Measurements from ENCODE around the gene SH3RF3. TPM values are rescaled to one million over a fixed set of nuclear protein-coding genes. Genes with fewer than 3 reads are reported as not detected.

Gene SH3RF3
- total RNA-seq, 1 experiment from 2014 or later: 0.34 TPM

DNA sequence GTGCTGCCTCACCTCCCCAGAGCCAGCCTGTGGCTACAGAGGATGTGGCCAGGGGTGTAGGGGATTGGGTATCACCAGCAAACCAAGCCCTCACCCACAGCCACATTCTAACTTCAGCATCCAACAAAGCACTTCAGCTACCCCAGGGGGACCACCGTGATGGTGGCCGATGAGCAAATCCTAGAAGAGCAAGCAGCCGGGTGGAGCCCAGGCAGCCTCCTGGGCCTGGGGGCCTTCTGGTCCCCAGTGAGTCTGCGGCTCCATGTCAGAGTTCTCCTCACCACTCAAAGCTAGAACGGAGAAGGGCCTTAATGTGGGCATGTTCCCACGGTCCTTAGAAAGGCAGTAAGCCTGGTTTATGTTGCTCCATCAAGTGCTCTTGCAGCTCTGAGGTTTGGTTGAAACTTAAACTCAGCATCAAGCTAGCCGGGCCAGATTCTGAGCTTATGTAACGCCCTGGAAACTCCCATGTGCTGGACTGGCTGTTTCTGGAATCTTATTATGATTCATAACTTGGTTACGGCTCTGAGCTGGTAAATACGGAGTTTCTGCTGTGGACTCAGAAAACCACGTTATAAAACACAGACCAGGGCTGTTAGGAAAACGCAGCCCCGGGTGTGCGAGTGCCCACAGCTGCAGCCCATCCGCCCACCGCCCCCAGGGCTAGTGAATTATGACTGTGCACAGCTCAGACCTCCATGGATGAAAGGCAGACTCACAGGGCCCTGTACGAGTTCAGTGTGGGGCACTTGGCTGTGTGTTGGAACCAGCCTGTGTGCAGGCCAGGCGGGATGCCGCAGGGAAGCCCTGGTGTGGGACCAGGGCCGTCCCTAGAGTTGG is 385.0 kb downstream of the SH3RF3 start:
- H3K36me3 ChIP-seq (ENCODE audit: insufficient read depth, low read length): no peaks in the 10 kb centered on the region
- no peaks in the 10 kb centered on the region for H3K4me1 ChIP-seq (ENCODE audit: low read length)
- H3K9ac ChIP-seq (ENCODE audit: low read length): no peak overlapping the region
- no peak overlapping the region for H3K27ac ChIP-seq (ENCODE audit: low read length)
- no peaks in the 10 kb centered on the region for H3K79me2 ChIP-seq (ENCODE audit: low read length)
- H2AFZ ChIP-seq (ENCODE audit: low read length): no peak overlapping the region
- H3K9me2 ChIP-seq (replicated peaks; ENCODE audit: insufficient read depth, low read length): no peaks in the 10 kb centered on the region
- H4K20me1 ChIP-seq (ENCODE audit: insufficient read depth, low read depth, low read length): no peaks in the 10 kb centered on the region
- no peak overlapping the region for H3K4me3 ChIP-seq (ENCODE audit: low read length)
- H3K27me3 ChIP-seq (ENCODE audit: low read length): no peaks in the 10 kb centered on the region
- no peak overlapping the region for H3K4me2 ChIP-seq (ENCODE audit: low read depth, low read length, poor library complexity, severe bottlenecking)
- no peaks in the 10 kb centered on the region for H3K9me3 ChIP-seq (ENCODE audit: low read length)
- DNase-seq: no peak

DNA sequence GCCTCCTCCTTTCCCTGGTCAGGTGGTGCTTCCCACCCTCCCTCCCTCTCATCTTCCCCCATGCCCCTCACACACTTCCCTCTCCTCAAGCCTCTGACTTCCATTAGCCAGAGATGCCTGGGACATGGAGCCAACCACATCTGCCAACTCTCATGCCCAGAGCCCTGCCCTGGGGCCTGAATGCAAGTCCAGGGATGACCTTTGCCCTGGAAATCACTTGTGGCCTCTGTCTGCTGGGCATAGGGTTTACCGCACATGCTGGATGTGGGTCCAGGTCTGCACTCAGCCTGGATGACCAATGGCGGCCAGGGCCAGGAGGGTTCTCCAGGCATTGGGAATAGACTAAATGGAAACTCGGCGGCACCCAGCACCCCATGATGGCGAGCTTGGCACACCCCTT is 385.9 kb downstream of the SH3RF3 start:
- Histone ChIP-seq H3K79me2 (ENCODE audit: low read length) (no peaks in the 10 kb centered on the region), H3K27me3 (ENCODE audit: low read length) (no peaks in the 10 kb centered on the region), H3K36me3 (ENCODE audit: insufficient read depth, low read length) (no peaks in the 10 kb centered on the region), H3K9ac (ENCODE audit: low read length) (no peak overlapping the region), H2AFZ (ENCODE audit: low read length) (no peak overlapping the region), H4K20me1 (ENCODE audit: insufficient read depth, low read depth, low read length) (no peaks in the 10 kb centered on the region), H3K9me2 (replicated peaks; ENCODE audit: insufficient read depth, low read length) (no peaks in the 10 kb centered on the region), H3K4me3 (ENCODE audit: low read length) (no peak overlapping the region), H3K9me3 (ENCODE audit: low read length) (no peaks in the 10 kb centered on the region), H3K27ac (ENCODE audit: low read length) (no peak overlapping the region), H3K4me1 (ENCODE audit: low read length) (no peaks in the 10 kb centered on the region), H3K4me2 (ENCODE audit: low read depth, low read length, poor library complexity, severe bottlenecking) (no peak overlapping the region)
- no peak for DNase-seq

DNA sequence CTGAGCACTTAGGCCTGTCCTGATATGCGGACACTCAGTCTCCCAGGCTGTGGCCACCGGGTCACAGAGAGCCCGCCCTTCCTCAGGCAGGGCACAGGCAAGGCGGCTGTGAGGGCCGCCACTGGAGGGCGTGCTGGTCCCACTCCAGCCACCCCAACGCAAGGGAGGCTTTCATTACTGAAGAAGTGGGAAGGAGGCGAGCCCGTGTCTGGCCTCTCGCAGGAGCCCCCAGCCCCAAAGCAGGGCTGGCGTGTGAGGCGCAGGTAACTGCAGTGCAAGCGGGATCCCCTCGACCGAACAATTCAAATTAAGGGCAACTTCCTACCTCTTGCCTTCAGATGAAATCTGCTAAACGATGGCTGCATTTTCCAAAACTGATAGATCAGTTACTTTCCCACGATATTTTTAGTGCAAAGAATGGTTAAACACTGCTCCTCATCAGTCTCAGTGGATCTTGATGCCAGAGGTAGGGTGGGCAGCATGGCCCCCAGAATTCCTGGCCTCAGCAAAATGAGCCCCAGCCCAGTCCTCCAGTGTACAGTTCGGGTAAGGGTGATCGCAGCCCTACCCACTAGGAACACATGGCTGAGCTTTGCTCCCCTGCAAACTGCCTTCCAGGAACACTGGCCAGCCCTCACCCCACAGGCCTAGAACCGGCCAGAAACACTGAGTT is 387.6 kb downstream of the SH3RF3 start:
- Histone ChIP-seq H3K4me2 (ENCODE audit: low read depth, low read length, poor library complexity, severe bottlenecking) (no peak overlapping the region), H3K27ac (ENCODE audit: low read length) (no peak overlapping the region), H3K79me2 (ENCODE audit: low read length) (no peaks in the 10 kb centered on the region), H3K9me3 (ENCODE audit: low read length) (no peaks in the 10 kb centered on the region), H3K4me1 (ENCODE audit: low read length) (no peaks in the 10 kb centered on the region), H3K9me2 (replicated peaks; ENCODE audit: insufficient read depth, low read length) (no peaks in the 10 kb centered on the region), H2AFZ (ENCODE audit: low read length) (no peak overlapping the region), H3K27me3 (ENCODE audit: low read length) (no peaks in the 10 kb centered on the region), H4K20me1 (ENCODE audit: insufficient read depth, low read depth, low read length) (no peaks in the 10 kb centered on the region), H3K9ac (ENCODE audit: low read length) (no peak overlapping the region), H3K4me3 (ENCODE audit: low read length) (no peak overlapping the region), H3K36me3 (ENCODE audit: insufficient read depth, low read length) (no peaks in the 10 kb centered on the region)
- DNase-seq: peak; percentile 79

DNA sequence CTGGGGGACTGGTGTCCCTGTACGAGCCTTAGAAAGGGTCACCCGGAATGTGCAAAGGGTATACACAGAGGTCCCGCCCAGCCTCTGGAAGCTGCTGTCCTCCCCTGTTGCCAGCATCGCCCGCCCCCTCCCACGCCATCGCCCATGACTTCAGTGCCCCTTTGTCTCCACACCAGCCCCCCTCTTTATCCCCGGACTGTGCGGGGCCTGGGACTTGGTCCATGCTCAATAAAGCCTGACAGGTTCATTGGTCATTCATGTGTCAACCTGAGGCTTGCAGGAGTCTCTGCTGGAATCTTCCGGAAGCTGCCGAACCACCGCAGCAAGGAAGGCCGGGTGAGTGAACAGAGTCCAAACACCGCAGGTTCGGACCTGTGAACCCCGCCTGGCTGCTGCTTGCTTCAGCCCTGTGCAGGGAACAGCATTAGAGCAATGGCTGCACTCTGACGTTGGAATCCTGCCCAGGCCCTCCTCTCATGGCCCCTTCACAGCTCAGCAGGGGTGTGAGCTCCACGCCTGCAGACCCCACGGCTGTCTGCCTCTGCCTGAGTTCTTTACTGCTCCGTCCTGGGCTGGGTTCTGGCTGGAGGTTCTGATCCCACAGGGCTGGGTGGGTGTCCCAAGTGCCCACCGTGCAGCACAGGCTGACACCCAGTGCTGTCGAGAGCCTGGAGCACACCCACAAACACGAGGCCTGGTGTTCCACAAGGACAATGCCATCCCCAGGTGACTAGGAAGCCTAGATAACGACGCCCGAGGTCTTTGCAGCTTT is 388.3 kb downstream of the SH3RF3 start:
- no peaks in the 10 kb centered on the region for H3K79me2 ChIP-seq (ENCODE audit: low read length)
- DNase-seq: no peak
- no peaks in the 10 kb centered on the region for H4K20me1 ChIP-seq (ENCODE audit: insufficient read depth, low read depth, low read length)
- no peak overlapping the region for H3K4me2 ChIP-seq (ENCODE audit: low read depth, low read length, poor library complexity, severe bottlenecking)
- no peak overlapping the region for H3K27ac ChIP-seq (ENCODE audit: low read length)
- H3K9ac ChIP-seq (ENCODE audit: low read length): no peak overlapping the region
- H3K9me3 ChIP-seq (ENCODE audit: low read length): no peaks in the 10 kb centered on the region
- H2AFZ ChIP-seq (ENCODE audit: low read length): no peak overlapping the region
- no peaks in the 10 kb centered on the region for H3K4me1 ChIP-seq (ENCODE audit: low read length)
- no peaks in the 10 kb centered on the region for H3K9me2 ChIP-seq (replicated peaks; ENCODE audit: insufficient read depth, low read length)
- H3K27me3 ChIP-seq (ENCODE audit: low read length): no peaks in the 10 kb centered on the region
- no peaks in the 10 kb centered on the region for H3K36me3 ChIP-seq (ENCODE audit: insufficient read depth, low read length)
- H3K4me3 ChIP-seq (ENCODE audit: low read length): no peak overlapping the region

DNA sequence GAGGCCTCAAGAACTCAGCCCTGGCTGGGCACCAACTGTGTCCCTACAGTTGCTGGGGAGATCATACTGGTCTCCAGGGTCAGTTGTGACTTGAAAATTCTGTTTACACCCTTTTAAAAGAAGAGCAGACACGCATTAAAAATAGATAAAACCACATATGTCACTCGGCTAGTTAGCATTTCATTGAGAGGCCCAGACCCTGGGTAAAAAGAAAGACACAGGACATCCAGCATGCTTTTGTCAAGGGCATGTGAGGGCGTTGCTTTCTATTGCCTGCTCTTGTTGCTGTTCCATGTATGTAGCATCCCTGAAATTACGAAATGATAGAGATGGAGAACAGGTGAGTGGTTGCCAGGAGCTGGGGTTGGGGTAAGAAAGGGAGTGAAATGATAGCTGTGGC is 390.5 kb downstream of the SH3RF3 start:
- Histone ChIP-seq H3K9me2 (replicated peaks; ENCODE audit: insufficient read depth, low read length) (no peaks in the 10 kb centered on the region), H3K79me2 (ENCODE audit: low read length) (no peaks in the 10 kb centered on the region), H3K27ac (ENCODE audit: low read length) (no peak overlapping the region), H3K4me2 (ENCODE audit: low read depth, low read length, poor library complexity, severe bottlenecking) (no peak overlapping the region), H3K36me3 (ENCODE audit: insufficient read depth, low read length) (no peaks in the 10 kb centered on the region), H3K4me3 (ENCODE audit: low read length) (no peak overlapping the region), H3K9me3 (ENCODE audit: low read length) (no peaks in the 10 kb centered on the region), H3K4me1 (ENCODE audit: low read length) (peaks cover 9% of the 10 kb centered on the region), H3K27me3 (ENCODE audit: low read length) (no peaks in the 10 kb centered on the region), H2AFZ (ENCODE audit: low read length) (no peak overlapping the region), H3K9ac (ENCODE audit: low read length) (no peak overlapping the region), H4K20me1 (ENCODE audit: insufficient read depth, low read depth, low read length) (no peaks in the 10 kb centered on the region)
- DNase-seq: no peak

DNA sequence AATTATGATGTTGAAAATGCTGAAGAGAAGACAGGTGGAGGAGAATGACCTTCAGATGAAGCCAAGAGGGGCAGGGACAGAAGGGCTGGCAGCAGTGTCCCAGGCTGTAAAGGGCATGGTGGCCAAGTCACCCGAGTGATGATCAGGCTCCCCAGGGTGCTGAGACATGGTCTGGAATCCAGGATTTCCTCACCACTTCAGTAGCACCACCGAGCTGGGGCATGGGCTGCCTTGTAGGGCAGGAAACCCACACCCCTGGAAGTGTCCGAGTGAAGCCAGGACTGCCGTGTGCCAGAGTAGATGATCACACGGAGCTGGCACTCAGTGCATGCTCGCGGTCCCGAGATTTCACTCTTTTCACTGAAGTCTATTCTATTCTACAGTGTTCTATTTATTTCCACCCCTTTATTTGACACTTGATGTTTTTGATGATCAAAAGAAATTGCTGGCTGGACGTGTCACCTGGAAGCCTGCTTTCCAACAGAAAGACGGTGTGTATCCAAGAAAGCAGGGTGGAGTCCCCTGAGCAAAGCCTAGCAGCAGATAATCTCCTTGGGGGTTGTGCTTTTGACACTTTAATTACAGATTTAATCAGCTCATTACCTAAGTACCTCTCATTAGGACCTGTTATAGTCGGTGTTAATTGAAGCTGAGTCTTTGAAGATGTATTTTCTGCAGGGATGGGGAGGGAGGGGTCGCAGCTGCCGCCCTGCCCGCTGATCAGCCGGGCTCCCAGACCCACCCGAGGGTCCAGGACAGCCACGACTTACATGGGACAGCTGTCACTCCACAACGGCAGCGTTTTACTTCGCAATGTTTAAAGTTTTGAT is 392.4 kb downstream of the SH3RF3 start:
- H3K27me3 ChIP-seq (ENCODE audit: low read length): no peaks in the 10 kb centered on the region
- no peak for DNase-seq
- no peaks in the 10 kb centered on the region for H3K79me2 ChIP-seq (ENCODE audit: low read length)
- H3K4me1 ChIP-seq (ENCODE audit: low read length): peaks cover 9% of the 10 kb centered on the region
- no peak overlapping the region for H2AFZ ChIP-seq (ENCODE audit: low read length)
- no peak overlapping the region for H3K27ac ChIP-seq (ENCODE audit: low read length)
- no peak overlapping the region for H3K4me2 ChIP-seq (ENCODE audit: low read depth, low read length, poor library complexity, severe bottlenecking)
- no peaks in the 10 kb centered on the region for H3K36me3 ChIP-seq (ENCODE audit: insufficient read depth, low read length)
- H3K9me3 ChIP-seq (ENCODE audit: low read length): no peaks in the 10 kb centered on the region
- no peak overlapping the region for H3K4me3 ChIP-seq (ENCODE audit: low read length)
- no peak overlapping the region for H3K9ac ChIP-seq (ENCODE audit: low read length)
- H3K9me2 ChIP-seq (replicated peaks; ENCODE audit: insufficient read depth, low read length): no peaks in the 10 kb centered on the region
- no peaks in the 10 kb centered on the region for H4K20me1 ChIP-seq (ENCODE audit: insufficient read depth, low read depth, low read length)

DNA sequence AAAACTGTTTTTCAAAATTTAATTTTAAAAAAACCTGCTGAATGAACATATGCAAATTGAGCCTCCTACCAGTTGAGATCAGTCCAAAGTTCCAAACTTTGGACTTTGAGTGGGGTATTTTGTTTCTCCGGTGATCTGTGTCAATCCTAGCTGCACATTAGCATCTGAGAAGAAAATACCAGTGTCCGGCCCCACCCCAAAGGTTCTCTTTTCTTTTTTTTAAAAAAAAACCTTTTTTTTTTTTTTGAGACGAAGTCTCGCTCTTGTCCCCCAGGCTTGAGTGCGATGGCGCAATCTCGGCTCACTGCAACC is 393.0 kb downstream of the SH3RF3 start:
- Histone ChIP-seq H3K9me3 (ENCODE audit: low read length) (no peaks in the 10 kb centered on the region), H3K36me3 (ENCODE audit: insufficient read depth, low read length) (no peaks in the 10 kb centered on the region), H3K4me1 (ENCODE audit: low read length) (peaks cover 9% of the 10 kb centered on the region), H3K9me2 (replicated peaks; ENCODE audit: insufficient read depth, low read length) (no peaks in the 10 kb centered on the region), H3K9ac (ENCODE audit: low read length) (no peak overlapping the region), H3K79me2 (ENCODE audit: low read length) (no peaks in the 10 kb centered on the region), H2AFZ (ENCODE audit: low read length) (no peak overlapping the region), H3K4me2 (ENCODE audit: low read depth, low read length, poor library complexity, severe bottlenecking) (no peak overlapping the region), H3K27ac (ENCODE audit: low read length) (no peak overlapping the region), H3K27me3 (ENCODE audit: low read length) (no peaks in the 10 kb centered on the region), H3K4me3 (ENCODE audit: low read length) (no peak overlapping the region), H4K20me1 (ENCODE audit: insufficient read depth, low read depth, low read length) (no peaks in the 10 kb centered on the region)
- no peak for DNase-seq
